Measurements from ENCODE around the gene TRIO. TPM values are rescaled to one million over a fixed set of nuclear protein-coding genes. Genes with fewer than 3 reads are reported as not detected.
"Not testable (repeated sequence)": the region's sequence is repeated elsewhere in the genome, so short reads cannot be mapped to it uniquely, and the experiment has no call there.

TRIO gene
- polyA plus RNA-seq, 1 donor = 130 TPM

DNA sequence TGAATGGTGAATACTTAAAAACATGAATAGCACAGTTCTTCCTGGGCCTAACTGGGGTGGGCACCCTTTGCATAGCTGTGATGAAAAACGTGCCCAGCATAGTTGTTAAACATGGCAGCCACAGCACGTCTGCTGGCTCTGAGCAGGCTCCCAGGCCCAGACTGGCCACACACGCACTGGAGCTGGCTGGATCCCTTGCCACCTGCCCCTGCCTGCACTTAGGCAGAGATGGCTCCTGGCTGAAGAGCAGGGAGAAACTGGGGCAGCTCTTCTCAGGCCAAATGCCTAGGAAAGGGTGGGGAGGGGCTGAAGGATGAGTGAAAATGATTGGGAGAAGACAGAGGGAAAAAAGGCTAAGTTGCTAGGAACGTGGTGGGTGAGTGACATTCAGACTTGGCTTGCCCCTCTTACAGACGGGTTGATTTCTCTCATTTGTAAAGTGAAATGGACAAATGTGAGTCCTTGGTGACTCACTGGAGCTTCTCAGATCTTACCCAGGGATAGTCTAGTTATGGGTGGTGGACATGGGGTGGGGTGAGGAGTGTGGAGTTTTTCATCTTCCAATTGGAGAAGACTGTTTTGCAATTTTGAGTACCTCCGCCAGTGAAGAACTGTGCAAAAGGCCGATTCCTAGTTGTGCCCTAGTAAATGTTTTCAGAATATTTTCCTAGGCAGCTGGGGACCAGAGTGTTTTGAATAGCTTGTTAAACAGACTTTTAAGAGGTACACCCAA lies 42.4 kb downstream of the TRIO start:
- no peak for DNase-seq

DNA sequence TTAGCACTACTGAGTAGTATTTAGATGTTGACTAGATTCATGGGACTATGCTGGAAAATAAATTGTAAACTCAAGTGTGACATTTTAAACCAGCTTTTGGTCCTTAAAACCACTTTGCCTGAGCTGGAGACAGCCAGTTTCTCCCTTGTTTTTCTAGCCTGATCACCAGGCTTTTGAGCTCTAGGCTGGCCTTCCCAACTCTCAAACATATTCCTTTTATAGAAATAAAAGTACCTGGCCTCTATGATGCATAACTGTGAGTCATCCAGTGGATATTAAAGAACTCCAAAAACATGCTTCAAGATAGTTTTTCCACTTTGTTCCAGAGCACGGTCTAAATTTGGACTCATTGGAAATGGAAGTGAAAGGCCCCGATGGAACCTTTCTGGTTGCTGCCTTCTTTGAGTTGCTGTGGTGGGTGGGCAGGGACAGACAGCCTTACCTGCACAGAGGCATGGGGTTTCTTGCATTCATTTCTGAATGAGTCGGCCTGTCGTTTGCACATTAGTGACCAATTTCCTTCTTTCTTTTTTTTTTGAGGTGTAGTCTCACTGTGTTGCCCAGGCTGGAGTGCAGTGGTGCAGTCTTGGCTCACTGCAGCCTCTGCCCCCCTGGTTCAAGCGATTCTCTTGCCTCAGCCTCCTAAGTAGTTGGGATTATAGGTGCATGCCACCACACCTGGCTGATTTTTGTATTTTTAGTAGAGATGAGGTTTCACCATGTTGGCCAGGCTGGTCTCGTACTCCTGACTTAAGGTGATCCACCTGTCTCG lies 43.1 kb downstream of the TRIO start:
- no peak for DNase-seq

- DNase-seq = no peak
Observed at GRCh38 chr5:14187157-14187556, 44.0 kb downstream of the TRIO start.

DNA sequence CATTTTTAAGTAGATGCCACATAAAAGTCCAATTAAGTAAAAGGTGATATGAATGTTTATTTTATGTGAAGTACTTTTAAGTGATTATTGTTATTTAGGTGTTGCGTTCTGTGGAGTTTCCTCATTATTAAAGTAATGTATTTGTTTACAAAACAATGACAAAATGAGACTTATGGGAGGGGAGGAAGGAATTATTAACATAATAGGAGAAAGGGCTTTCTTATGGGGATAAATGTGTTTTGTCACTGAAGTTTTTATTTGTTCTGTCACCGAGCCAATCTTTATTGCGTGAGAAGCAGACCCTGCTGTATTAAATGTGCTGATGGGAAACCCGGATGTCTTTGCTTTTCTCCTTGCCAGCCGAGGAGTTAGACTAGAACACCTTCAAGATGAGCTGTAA lies 44.5 kb downstream of the TRIO start:
- DNase-seq = no peak

GRCh38 chr5:14188778-14189177 lies 45.6 kb downstream of the TRIO start:
- no peak for DNase-seq

DNA sequence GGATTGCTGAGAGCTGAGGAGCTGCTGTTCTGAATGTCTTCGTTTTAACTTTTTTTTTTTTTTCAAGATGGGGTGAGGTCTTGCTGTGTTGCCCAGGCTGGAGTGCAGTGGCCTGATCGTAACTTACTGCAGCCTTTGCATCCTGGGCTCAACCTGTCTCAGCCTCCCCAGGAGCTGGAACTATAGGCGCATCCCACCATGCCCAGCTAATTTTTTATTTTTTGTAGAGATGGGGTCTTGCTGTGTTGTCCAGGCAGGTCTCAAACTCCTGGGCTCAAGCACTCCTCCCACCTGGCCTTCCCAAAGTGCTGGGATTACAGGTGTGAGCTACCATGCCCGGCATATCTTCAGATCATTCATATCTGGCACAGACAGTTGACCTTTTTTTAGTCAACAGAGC lies 46.5 kb downstream of the TRIO start:
- DNase-seq = no peak

GRCh38 chr5:14190194-14191164 lies 47.3 kb downstream of the TRIO start:
- no peak for DNase-seq

DNA sequence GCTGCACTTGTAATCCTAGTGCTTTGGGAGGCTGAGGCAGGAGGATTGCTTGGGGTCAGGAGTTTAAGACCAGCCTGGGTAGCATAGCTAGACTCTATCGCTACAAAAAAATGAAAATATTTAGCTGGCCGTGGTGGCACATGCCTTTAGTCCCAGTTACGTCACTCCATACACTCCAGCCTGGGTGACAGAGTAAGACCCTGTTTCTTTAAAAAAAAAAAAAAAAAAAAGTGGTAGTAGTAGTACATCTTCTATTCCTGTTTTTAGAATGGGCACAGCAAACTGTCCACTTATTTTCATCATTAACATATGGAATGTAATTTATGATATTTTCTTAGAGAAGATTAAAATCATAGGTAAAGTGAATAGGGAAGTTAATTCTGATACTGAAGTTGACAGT lies 48.2 kb downstream of the TRIO start:
- DNase-seq = no peak

DNA sequence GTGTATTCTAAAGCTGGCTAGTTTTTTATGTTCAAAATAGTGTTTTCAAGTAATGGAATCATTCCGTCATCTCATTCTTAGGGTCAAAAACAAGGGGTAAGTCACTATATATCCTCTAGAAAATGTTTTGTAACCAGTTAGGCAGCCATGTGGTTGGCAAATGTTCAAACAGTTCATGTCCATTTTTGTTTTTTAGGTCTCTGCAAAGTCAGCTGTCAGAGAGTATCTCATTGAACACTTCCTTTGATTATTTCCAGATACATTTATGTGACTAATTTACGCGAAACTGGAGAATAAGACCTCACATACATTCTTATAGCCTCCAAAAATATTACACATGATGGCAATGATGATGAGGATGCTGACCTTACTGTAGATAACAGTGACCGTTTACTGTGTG lies 50.4 kb downstream of the TRIO start:
- DNase-seq = no peak

GRCh38 chr5:14195588-14195987 lies 52.4 kb downstream of the TRIO start:
- no peak for DNase-seq

DNA sequence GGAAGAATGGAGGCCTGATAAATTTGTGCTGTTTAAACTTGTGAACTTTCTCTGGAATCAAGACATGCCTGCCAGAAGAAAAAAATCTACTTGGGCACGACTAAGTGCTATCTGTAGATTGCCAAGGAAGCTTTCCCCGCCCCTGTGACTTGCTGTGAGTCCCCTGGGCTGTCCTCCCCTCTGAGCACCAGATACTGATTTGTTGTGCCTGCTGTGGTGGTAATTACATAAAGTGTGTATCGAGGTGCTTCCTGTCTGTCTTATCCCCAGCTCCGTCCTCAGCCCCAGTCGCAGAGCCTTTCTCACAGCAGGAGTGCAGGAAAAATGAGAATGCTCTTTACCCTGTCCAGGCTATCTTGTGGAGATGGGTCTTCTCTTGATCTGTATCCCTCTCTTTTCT lies 53.9 kb downstream of the TRIO start:
- no peak for DNase-seq

- no peak for DNase-seq
Observed at GRCh38 chr5:14199902-14200301, 56.8 kb downstream of the TRIO start.

DNA sequence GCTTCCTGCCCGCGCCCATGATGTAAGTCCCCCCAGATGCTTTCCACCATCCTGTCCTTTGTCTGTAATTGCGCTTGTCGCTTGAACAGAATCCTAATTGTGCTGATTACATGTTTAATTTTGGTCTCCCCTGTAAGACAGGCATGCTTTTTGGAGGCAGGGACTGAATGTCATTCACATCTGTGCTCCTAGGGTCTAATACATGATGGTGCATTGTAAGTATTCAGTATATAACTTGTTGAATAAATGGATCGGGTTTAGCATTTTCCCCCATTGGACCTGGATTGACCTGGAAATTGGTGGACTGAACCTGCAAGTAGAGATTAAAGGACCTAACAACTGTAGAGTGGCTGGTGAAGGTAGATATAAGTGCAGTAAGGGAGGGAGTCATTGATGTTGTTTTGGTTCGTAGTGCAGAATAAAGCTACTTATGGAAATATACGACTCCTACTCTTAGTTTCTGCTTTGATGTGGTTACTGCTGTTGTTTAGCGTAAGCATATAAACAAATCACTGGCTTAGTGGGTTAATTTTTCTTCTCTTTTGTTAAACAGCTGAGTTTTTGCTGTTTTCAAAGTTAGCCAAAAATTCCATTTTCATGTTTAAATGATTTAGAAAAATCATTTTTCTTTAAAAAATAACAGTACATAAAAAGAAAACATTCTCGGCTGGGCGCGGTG lies 57.3 kb downstream of the TRIO start:
- no peak for DNase-seq

DNA sequence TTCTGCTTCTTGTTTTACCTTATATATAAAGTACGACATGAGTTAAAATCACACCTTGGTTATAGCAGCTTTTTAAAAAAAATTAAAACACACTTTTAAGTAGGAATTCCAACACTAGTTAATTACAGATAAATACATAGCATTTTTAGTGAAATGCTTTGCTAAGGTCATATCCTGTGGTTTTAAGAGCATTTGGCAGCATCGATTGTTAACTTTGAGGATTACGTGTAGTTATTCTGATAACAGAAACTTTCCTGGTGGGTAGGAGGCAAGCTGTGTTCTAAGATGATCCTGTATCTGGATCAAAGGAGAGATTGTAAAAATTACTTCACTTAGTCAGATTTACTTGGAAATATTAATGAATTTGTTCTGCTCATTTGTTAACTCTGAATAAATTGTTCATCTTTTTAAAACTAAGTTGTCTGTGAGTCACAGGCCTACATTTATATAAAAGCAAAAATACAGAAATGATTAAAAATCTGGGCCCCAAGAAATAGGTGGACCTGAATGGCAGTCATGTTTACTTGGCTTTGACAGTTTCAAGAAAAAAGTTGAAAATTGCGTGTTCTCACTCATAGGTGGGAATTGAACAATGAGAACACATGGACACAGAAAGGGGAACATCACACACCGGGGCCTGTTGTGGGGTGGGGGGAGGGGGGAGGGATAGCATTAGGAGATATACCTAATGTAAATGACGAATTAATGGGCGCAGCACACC lies 58.3 kb downstream of the TRIO start:
- no peak for DNase-seq

DNA sequence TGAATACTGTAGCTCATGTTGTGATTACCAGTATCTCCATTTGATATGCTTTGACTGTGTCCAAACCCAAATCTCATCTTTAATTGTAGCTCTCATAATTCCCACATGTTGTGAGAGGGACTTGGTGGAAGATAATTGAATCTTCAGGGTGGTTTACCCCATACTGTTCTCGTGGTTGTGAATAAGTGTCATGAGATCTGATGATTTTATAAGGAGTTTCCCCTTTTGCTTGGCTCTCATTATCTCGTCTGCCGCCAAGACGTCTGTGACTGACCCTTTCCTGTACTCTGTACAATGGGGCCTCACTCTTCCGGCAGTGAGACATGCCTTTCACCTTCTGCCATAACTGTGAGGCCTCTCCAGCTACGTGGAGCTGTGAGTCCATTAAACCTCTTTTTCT lies 59.3 kb downstream of the TRIO start:
- no peak for DNase-seq

- DNase-seq = no peak
Observed at GRCh38 chr5:14204011-14204670, 61.0 kb downstream of the TRIO start.

- peak; percentile 40 for DNase-seq
Observed at GRCh38 chr5:14204785-14205321, 61.7 kb downstream of the TRIO start.

GRCh38 chr5:14206028-14206725 lies 63.0 kb downstream of the TRIO start:
- DNase-seq = no peak

DNA sequence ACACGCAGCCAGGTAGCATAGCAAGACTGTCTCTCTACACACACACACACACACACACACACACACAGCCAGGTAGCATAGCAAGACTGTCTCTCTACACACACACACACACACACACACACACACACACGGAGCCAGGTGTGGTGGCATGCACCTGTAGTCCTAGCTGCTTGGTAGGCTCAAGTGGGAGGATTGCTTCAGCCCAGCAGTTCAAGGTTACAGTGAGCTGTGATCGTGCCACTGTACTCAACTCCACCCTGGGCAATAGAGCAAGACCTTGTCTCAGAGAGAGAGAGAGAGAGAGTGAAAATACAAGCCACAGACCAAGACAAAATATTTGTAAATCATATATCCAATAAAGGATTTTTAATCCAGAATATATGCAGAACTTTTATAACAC lies 64.3 kb downstream of the TRIO start:
- DNase-seq = not testable (repeated sequence)

Data from left kidney (tissue), 2 donors.